Urinary bladder (tissue), 4 donors: ENCODE data around the gene ID3. TPM values are rescaled to one million over a fixed set of nuclear protein-coding genes. Genes with fewer than 3 reads are reported as not detected.
"Not testable (repeated sequence)": the region's sequence is repeated elsewhere in the genome, so short reads cannot be mapped to it uniquely, and the experiment has no call there.

Experiments
- DNase-seq: peaks from one replicate; pipeline ENCODE4 v3.0.0-alpha.2; 2015; ENCODE audit errors: extremely low spot score
- H3K27ac ChIP-seq: one replicate; pipeline ENCODE4 v1.5.1; 2013; ENCODE audit warnings: low read depth, mild to moderate bottlenecking, moderate library complexity
- H3K36me3 ChIP-seq: one replicate; pipeline ENCODE4 v1.6.1; 2013; ENCODE audit warnings: mild to moderate bottlenecking, moderate library complexity; ENCODE audit not compliant: insufficient read depth
- H3K4me1 ChIP-seq: one replicate; pipeline ENCODE4 v1.6.1; 2013; ENCODE audit warnings: mild to moderate bottlenecking, moderate library complexity; ENCODE audit not compliant: insufficient read depth
- H3K4me3 ChIP-seq: one replicate; pipeline ENCODE4 v1.5.1; 2013; ENCODE audit warnings: low read depth, low read length
- WGBS: extraction: QIAGEN DNeasy Blood & Tissue Kit; methylation state at CpG from one replicate; pipeline ENCODE4 v1.1.7; 2013; 5-methylcytosine and 5-hydroxymethylcytosine counted together
- polyA plus RNA-seq: library from polyadenylated mRNA; stranded (reverse); fragments of 200-250 nt; gene quantifications from one replicate; pipeline ENCODE4 v1.2.3, GENCODE V29; 2013
- total RNA-seq: library from RNA; depleted of rRNA; stranded (reverse); fragments of >200 nt; gene quantifications from one replicate; pipeline ENCODE4 v1.2.3, GENCODE V29; 2014
- donor health status: healthy with polysubstance abuse.
- donor health status: healthy.

ID3 gene
- total and polyA plus RNA-seq, 2 donors = 152 to 299 TPM

- Histone ChIP-seq H3K4me3 (no peak overlapping the region), H3K36me3 (no peaks in the 10 kb centered on the region), H3K27ac (no peak overlapping the region), H3K4me1 (peaks cover 2% of the 10 kb centered on the region)
- no peak for DNase-seq
- 80% methylated on average over 8 of the region's 8 CpGs for WGBS
These were observed 15.4 kb downstream of the ID3 start for GRCh38 chr1:23543707-23544443.

GRCh38 chr1:23542940-23543339, 16.4 kb downstream of the ID3 start:
- not testable (repeated sequence) for DNase-seq, H3K27ac ChIP-seq, H3K36me3 ChIP-seq, H3K4me1 ChIP-seq, H3K4me3 ChIP-seq
- WGBS = 85% methylated on average over 5 of the region's 5 CpGs

GRCh38 chr1:23539698-23540266, 19.5 kb downstream of the ID3 start:
- no peak overlapping the region for H3K27ac ChIP-seq
- H3K4me1 ChIP-seq = peaks cover 2% of the 10 kb centered on the region
- H3K36me3 ChIP-seq = no peaks in the 10 kb centered on the region
- WGBS = 5% methylated on average over 16 of the region's 16 CpGs
- no peak for DNase-seq
- H3K4me3 ChIP-seq = no peak overlapping the region

- Histone ChIP-seq H3K27ac (no peak overlapping the region), H3K4me3 (no peak overlapping the region), H3K4me1 (peaks cover 2% of the 10 kb centered on the region), H3K36me3 (no peaks in the 10 kb centered on the region)
- no peak for DNase-seq
- WGBS = 75% methylated on average over 9 of the region's 9 CpGs
These were observed 21.9 kb downstream of the ID3 start for GRCh38 chr1:23537296-23537973.

GRCh38 chr1:23533246-23534023, 25.9 kb downstream of the ID3 start:
- no peak overlapping the region for H3K4me3 ChIP-seq
- H3K36me3 ChIP-seq = no peaks in the 10 kb centered on the region
- no peak for DNase-seq
- H3K4me1 ChIP-seq = no peaks in the 10 kb centered on the region
- H3K27ac ChIP-seq = no peak overlapping the region
- WGBS = 84% methylated on average over 6 of the region's 6 CpGs

- no peak for DNase-seq
- WGBS = 33% methylated on average over 5 of the region's 5 CpGs
- no peaks in the 10 kb centered on the region for H3K36me3 ChIP-seq
- H3K27ac ChIP-seq = no peak overlapping the region
- no peaks in the 10 kb centered on the region for H3K4me1 ChIP-seq
- no peak overlapping the region for H3K4me3 ChIP-seq
These were observed 27.7 kb downstream of the ID3 start for GRCh38 chr1:23531562-23532094.

GRCh38 chr1:23530747-23531561, 28.3 kb downstream of the ID3 start, which contains the start of gene E2F2:
E2F2 (minus strand) TSS chr1:23531233; CDS start chr1:23530793, 440 bp downstream.
- H3K36me3 ChIP-seq = no peaks in the 10 kb centered on the region
- WGBS = under 1% methylated on average over 85 of the region's 85 CpGs

GRCh38 chr1:23530087-23530746, 29.1 kb downstream of the ID3 start:
- Histone ChIP-seq H3K4me1 (no peaks in the 10 kb centered on the region), H3K4me3 (peak overlapping the region; percentile 34), H3K36me3 (no peaks in the 10 kb centered on the region), H3K27ac (no peak overlapping the region)
- DNase-seq = no peak
- 8% methylated on average over 22 of the region's 22 CpGs for WGBS

More at GRCh38 chr1:23530747-23531561, 28.3 kb downstream of the ID3 start, which contains the start of gene E2F2:
- Histone ChIP-seq H3K4me3 (peak within 1 kb of the TSS; percentile 34), H3K4me1 (no peaks in the 10 kb centered on the region), H3K27ac (no peak within 1 kb of the TSS)
- peak; percentile 68 for DNase-seq

- Histone ChIP-seq H3K36me3 (no peaks in the 10 kb centered on the region), H3K4me3 (no peak overlapping the region), H3K4me1 (no peaks in the 10 kb centered on the region), H3K27ac (no peak overlapping the region)
- no peak for DNase-seq
- 56% methylated on average over 8 of the region's 8 CpGs for WGBS
These were observed 29.9 kb downstream of the ID3 start for GRCh38 chr1:23529146-23530086.

- no peak overlapping the region for H3K4me3 ChIP-seq
- no peaks in the 10 kb centered on the region for H3K36me3 ChIP-seq
- H3K27ac ChIP-seq = no peak overlapping the region
- WGBS = 20% methylated on average over 9 of the region's 9 CpGs
- DNase-seq = peak; percentile 61
- no peaks in the 10 kb centered on the region for H3K4me1 ChIP-seq
These were observed 30.9 kb downstream of the ID3 start for GRCh38 chr1:23528250-23528978.

GRCh38 chr1:23527900-23528249, 31.4 kb downstream of the ID3 start:
- no peaks in the 10 kb centered on the region for H3K36me3 ChIP-seq
- WGBS = 74% methylated on average over 6 of the region's 6 CpGs
- no peaks in the 10 kb centered on the region for H3K4me1 ChIP-seq
- H3K4me3 ChIP-seq = no peak overlapping the region
- DNase-seq = no peak
- no peak overlapping the region for H3K27ac ChIP-seq
